ENCODE measurements around the gene HK1.

- TF ChIP-seq POLR2A (IDR thresholded peaks at IDR 0.05; ENCODE audit: low read length) (no peak), GATA1 (IDR thresholded peaks at IDR 0.05; ENCODE audit: low read depth, low read length) (no peak)
Measured at GRCh38 chr10:69336952-69337295, 58.6 kb downstream of the HK1 start.
